Putamen (tissue), 1 donor: ENCODE data around the gene KLHDC4.

ENCODE experiments used
- DNase-seq: peaks from one replicate; pipeline ENCODE4 v3.0.0-alpha.2; 2016; ENCODE audit warnings: low spot score

KLHDC4 gene

GRCh38 chr16:87698676-87699199 lies 67.0 kb downstream of the KLHDC4 start:
- DNase-seq: no peak

DNA sequence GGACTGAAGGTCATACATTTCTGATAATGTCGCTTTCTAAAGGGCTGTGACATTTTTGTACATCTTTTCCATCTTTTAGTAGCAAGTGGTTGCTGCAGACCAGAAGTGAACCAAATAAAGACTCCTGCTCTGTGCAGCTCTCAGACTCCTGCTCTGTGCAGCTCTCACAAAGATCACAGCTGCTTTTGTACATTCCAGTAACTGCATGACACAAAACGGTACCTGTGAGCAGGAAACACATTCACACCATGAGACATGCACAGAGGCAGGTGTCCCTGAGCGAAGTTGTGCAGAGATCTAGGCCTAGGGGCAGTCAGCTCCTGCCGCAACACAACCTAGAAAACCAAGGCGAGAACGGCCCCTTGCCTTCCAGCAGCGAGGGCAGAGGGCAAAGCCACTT lies 67.5 kb downstream of the KLHDC4 start:
- DNase-seq: no peak

GRCh38 chr16:87697792-87698191 lies 68.0 kb downstream of the KLHDC4 start:
- no peak for DNase-seq

- DNase-seq: no peak
Measured at GRCh38 chr16:87697256-87697655, 68.5 kb downstream of the KLHDC4 start.

DNA sequence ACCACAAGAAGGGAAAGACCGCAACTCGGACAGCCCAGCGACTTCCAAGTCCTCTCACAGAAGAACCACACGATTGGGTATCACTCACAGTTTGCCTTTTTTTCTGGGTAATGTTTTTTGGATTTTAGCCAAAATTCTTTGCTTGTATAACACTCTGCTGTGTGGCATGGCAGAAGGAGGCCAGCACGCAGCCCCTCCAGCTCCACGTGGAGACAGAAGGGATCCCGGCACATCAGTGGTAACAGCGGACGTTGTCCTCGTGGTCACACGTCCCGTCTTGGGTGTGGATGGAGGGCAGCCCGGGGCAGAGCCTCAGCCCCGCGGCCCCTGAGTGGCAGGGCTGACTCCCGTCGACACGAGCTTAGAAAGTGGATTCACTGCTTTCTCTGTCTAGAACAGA lies 69.1 kb downstream of the KLHDC4 start:
- DNase-seq: no peak

DNA sequence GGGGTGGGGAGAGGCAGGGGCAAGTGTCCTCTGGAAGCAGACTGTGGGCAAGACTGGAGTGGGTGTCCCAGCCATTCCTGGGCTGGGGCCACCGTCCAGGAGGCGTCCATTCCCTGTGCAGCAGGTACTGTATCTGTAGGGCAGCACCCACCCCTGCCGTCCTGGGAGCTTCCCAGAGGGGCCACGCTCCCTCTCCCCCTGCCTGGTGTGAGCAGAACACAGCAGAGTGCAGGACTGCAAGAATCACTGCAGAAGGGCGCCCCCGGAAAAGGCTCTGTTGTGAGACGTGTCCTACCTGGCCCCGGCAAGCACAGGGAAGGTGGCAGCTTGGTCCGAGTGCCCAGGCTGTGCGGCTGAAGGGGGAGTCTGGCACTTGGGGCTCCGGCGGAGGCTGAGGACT lies 70.3 kb downstream of the KLHDC4 start:
- DNase-seq: no peak

GRCh38 chr16:87694441-87695125 lies 71.2 kb downstream of the KLHDC4 start:
- no peak for DNase-seq

- no peak for DNase-seq
Measured at GRCh38 chr16:87693827-87694226, 72.0 kb downstream of the KLHDC4 start.

DNA sequence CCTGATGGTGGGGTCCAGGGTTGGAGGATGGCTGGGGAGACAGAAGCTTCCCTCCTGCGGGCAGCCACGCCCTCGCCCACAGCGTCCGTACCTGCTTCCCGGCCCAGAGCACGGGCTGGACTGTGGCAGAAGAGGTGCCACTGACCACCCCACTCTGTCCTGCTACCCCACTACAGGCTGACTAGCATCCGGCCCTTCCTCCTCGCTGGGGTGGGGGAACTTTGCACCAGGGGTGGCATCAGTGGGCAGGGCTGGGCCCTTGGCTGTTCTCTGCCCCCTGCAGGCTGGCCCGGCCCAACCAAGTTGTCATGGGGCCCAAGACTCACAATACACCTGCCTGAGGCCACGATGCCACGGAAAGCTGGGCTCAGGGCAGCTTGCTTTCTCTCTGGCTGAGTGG lies 73.0 kb downstream of the KLHDC4 start:
- DNase-seq: no peak

- no peak for DNase-seq
Measured at GRCh38 chr16:87692176-87692575, 73.6 kb downstream of the KLHDC4 start.

- DNase-seq: peak; percentile 31
Measured at GRCh38 chr16:87691686-87692079, 74.1 kb downstream of the KLHDC4 start.

DNA sequence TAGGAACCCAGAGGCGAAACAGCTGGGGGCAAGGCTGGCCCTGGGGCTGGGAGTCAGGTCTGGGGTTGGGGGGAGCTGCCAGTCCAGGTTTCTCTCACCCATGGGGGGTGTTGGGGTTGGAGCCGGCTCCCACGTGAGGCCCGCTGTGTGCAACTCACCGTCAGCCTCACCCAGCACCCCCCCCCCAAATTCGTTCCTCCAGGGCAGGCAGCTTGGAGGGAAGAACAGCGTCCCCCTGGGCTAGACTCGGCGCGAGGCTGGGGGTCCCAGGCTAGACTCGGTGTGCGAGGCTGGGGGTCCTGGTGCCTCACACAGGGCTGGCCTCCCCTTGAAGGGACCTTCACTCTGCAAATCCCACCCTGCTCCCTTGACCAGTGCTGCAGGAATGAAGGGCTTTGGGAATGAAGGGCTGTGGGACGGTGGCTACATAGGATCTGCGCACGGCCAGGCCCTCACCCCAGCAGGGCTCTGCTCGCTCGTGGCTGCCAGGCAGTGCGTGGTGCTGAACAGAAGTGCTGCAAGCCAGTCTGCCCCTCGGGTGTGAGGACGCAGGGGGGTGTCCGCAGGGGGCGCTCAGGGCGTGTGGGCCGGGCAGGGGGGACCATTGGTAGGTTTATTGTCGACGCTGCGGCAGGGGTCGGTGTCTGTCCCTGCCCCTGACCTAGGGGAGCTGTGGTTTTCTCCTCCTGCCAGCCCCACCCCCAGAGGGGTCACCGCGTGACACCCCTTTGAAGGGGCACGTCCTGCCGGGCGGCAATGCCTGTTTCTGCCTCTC lies 74.7 kb downstream of the KLHDC4 start:
- DNase-seq: no peak

GRCh38 chr16:87689956-87690465 lies 75.8 kb downstream of the KLHDC4 start:
- DNase-seq: no peak

DNA sequence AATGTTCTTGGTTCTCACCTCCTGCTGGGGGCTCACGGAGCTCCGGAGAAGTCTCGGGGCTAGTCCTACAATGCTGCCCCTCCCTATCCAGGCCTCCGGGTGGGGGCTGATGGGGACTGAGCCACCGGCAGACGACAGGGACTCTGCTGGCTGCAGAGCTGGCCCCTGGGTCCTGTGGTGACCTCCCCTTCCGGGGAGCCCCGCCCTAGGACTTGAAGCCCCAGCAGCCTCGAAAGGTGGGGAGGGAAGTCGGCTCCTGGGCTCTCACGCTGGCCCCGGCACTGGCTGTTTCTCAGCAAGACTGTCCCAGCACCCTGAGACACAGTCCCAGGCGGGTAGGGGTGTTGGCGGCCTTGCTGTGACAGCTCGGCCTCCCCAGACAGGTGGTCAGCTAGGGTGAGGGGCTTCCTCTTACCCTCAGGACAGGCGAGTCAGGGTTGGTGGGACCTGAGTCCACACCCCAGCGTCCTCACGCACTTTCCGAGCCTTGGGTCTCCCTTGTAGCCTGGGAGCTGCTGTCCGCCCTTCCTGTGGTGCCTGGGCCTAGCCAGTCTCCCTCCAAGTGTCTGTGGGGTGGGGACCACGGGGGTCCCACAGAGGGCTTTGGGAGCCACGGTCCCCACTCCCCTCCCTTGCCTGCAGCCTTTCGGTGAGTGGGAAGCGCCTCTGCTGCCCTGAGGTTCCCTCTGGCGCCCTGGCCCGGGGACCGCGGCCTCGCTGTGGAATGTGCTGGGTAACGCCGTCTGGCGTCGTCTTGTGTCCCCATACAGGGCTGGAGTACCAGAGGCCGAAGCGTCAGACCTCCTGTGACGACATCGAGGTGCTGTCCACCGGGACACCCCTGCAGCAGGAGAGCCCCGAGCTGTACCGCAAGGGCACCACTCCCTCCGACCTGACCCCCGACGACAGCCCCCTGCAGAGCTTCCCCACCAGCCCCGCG lies 76.6 kb downstream of the KLHDC4 start:
- no peak for DNase-seq

DNA sequence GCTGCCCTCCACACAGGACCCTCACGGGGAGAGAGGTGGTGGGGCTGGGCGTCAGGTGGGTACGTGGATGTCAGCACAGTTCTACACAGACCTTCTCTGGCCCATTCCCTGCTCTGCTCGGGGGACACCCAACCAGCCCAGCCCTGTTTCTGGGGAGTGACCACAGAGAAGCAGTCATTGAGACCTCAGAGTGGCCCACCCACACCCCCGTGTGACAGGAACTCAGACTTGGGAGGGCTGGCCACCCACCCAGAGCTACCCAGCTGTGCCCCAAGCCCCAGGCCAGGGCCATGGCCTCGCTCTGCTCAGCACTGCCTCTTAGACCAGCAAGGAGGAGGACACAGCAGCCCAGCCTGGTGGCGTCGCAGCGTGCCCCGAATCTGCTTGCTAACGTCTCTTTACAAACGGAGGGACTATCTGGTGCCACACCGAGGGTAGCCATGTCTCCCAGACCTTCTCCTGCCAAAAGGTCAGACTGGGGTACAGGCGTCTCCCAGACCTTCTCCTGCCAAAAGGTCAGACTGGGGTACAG lies 77.7 kb downstream of the KLHDC4 start:
- DNase-seq: no peak

DNA sequence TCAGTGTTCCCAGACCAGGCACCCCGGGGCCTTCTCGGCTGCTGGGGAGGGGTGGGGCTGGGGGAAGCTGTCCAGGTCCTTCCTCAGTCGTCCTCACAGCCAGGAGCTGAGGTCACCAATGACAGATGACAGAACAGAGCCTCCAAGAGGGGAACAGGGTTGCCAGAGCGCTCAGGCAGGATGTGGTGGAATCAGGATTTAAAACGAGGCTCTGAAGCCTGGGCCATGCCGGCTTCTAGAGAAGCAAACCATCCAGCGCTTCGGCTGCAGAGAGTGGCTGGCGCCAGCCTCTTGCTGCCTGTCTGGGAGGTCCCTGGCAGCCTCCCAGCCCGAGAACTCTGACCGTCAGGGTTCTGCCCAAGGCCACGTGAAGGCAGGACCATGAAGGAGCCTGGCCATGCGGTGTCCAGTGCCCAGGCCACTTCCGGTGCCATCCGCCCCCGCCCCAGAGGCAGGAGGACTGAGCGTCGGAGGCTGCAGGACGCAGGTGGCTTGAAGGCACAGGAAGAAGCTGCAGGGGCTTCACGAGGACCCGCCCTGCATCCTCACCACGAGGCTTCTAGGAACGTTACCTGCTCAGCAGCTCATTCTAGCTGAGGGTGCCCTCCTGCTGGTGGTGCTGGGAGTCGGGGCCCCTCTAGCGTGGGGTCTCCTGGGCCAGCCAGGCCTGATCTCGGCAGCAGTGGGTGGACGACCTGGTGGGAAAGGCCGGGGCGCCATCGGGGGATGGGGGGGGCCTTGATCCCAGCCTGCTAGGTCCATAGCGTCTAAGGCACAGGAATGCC lies 78.5 kb downstream of the KLHDC4 start:
- DNase-seq: no peak

GRCh38 chr16:87686697-87687096 lies 79.1 kb downstream of the KLHDC4 start:
- DNase-seq: no peak

- DNase-seq: no peak
Measured at GRCh38 chr16:87685766-87686165, 80.0 kb downstream of the KLHDC4 start.

DNA sequence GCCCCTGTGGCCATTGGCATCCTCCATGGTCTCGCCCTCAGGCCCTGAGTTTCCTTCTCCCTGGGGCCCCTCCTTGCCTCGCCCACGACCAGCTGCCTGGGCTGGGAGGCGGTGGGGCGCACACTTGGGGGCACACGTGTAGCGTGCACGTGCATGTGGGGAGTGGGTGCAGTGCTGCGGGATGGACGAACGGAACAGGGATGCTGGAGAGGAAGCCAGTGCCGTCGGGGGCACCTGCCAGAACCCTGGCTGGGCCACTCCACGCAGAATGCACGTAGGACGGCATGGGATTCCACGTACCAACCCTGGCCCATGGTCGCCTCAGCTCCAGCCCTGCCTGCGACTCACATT lies 80.4 kb downstream of the KLHDC4 start:
- DNase-seq: no peak

- no peak for DNase-seq
Measured at GRCh38 chr16:87684711-87685404, 80.9 kb downstream of the KLHDC4 start.
